ENCODE data around the gene SLC50A1.

DNA sequence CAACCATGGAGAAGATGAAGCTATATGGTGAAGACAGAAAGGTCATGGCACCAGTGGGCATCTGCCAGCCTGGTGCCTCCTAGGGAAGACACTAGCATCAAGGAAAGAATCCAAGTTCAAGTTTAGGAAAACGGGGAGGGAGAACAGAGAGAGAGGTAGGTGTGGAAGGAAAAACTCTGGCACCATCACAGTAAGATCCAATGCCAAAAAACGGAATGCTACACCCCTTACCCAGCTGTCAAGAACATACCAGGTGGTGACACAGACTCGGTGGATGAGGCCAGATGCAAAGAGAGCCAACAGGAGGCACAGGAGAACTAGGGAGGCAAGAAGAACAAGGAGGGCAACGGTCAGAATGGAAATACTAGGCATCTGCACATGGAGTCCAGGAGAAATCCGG lies 33.9 kb downstream of the SLC50A1 start:
- TF ChIP-seq ZNF501 (tag by site-specific recombination; IDR thresholded peaks at IDR 0.05), result no peak
- no peak for TF ChIP-seq ZNF302 (tag by site-specific recombination; IDR thresholded peaks at IDR 0.05; ENCODE audit: low read depth)
- TF ChIP-seq, protein P1, sequence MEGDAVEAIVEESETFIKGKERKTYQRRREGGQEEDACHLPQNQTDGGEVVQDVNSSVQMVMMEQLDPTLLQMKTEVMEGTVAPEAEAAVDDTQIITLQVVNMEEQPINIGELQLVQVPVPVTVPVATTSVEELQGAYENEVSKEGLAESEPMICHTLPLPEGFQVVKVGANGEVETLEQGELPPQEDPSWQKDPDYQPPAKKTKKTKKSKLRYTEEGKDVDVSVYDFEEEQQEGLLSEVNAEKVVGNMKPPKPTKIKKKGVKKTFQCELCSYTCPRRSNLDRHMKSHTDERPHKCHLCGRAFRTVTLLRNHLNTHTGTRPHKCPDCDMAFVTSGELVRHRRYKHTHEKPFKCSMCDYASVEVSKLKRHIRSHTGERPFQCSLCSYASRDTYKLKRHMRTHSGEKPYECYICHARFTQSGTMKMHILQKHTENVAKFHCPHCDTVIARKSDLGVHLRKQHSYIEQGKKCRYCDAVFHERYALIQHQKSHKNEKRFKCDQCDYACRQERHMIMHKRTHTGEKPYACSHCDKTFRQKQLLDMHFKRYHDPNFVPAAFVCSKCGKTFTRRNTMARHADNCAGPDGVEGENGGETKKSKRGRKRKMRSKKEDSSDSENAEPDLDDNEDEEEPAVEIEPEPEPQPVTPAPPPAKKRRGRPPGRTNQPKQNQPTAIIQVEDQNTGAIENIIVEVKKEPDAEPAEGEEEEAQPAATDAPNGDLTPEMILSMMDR (tag by site-specific recombination; IDR thresholded peaks at IDR 0.05), result no peak
- TF ChIP-seq, protein P2, sequence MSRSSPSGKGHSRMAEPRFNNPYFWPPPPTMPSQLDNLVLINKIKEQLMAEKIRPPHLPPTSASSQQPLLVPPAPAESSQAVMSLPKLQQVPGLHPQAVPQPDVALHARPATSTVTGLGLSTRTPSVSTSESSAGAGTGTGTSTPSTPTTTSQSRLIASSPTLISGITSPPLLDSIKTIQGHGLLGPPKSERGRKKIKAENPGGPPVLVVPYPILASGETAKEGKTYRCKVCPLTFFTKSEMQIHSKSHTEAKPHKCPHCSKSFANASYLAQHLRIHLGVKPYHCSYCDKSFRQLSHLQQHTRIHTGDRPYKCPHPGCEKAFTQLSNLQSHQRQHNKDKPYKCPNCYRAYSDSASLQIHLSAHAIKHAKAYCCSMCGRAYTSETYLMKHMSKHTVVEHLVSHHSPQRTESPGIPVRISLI (tag by site-specific recombination; IDR thresholded peaks at IDR 0.05), result no peak
- TF ChIP-seq ZNF514 (tag by site-specific recombination; IDR thresholded peaks at IDR 0.05), result no peak
- TF ChIP-seq, protein P3, sequence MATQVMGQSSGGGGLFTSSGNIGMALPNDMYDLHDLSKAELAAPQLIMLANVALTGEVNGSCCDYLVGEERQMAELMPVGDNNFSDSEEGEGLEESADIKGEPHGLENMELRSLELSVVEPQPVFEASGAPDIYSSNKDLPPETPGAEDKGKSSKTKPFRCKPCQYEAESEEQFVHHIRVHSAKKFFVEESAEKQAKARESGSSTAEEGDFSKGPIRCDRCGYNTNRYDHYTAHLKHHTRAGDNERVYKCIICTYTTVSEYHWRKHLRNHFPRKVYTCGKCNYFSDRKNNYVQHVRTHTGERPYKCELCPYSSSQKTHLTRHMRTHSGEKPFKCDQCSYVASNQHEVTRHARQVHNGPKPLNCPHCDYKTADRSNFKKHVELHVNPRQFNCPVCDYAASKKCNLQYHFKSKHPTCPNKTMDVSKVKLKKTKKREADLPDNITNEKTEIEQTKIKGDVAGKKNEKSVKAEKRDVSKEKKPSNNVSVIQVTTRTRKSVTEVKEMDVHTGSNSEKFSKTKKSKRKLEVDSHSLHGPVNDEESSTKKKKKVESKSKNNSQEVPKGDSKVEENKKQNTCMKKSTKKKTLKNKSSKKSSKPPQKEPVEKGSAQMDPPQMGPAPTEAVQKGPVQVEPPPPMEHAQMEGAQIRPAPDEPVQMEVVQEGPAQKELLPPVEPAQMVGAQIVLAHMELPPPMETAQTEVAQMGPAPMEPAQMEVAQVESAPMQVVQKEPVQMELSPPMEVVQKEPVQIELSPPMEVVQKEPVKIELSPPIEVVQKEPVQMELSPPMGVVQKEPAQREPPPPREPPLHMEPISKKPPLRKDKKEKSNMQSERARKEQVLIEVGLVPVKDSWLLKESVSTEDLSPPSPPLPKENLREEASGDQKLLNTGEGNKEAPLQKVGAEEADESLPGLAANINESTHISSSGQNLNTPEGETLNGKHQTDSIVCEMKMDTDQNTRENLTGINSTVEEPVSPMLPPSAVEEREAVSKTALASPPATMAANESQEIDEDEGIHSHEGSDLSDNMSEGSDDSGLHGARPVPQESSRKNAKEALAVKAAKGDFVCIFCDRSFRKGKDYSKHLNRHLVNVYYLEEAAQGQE (tag by site-specific recombination; IDR thresholded peaks at IDR 0.05), result no peak
- no peak for TF ChIP-seq ZNF140 (tag by site-specific recombination; IDR thresholded peaks at IDR 0.05)
- no peak for TF ChIP-seq OVOL3 (tag by site-specific recombination; IDR thresholded peaks at IDR 0.05)
- TF ChIP-seq, protein P4, sequence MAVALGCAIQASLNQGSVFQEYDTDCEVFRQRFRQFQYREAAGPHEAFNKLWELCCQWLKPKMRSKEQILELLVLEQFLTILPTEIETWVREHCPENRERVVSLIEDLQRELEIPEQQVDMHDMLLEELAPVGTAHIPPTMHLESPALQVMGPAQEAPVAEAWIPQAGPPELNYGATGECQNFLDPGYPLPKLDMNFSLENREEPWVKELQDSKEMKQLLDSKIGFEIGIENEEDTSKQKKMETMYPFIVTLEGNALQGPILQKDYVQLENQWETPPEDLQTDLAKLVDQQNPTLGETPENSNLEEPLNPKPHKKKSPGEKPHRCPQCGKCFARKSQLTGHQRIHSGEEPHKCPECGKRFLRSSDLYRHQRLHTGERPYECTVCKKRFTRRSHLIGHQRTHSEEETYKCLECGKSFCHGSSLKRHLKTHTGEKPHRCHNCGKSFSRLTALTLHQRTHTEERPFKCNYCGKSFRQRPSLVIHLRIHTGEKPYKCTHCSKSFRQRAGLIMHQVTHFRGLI (tag by site-specific recombination; IDR thresholded peaks at IDR 0.05), result no peak
- no peak for TF ChIP-seq ZEB2 (tag by site-specific recombination; IDR thresholded peaks at IDR 0.05)
- TF ChIP-seq, protein P5, sequence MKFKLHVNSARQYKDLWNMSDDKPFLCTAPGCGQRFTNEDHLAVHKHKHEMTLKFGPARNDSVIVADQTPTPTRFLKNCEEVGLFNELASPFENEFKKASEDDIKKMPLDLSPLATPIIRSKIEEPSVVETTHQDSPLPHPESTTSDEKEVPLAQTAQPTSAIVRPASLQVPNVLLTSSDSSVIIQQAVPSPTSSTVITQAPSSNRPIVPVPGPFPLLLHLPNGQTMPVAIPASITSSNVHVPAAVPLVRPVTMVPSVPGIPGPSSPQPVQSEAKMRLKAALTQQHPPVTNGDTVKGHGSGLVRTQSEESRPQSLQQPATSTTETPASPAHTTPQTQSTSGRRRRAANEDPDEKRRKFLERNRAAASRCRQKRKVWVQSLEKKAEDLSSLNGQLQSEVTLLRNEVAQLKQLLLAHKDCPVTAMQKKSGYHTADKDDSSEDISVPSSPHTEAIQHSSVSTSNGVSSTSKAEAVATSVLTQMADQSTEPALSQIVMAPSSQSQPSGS (tag by site-specific recombination; IDR thresholded peaks at IDR 0.05; ENCODE audit: low read depth), result no peak
- TF ChIP-seq GLIS1 (tag by site-specific recombination; IDR thresholded peaks at IDR 0.05), result no peak
- no peak for TF ChIP-seq ZNF24 (tag by site-specific recombination; IDR thresholded peaks at IDR 0.05)

Data from HEK293 (cell line).